GM18867 (cell line): ENCODE measurements around the gene TMOD2.

Experiments used
- ATAC-seq: cut with Tn5 transposase; IDR thresholded peaks from one replicate; pipeline ENCODE4 v1.9.1; 2021; ENCODE audit warnings: mild to moderate bottlenecking, moderate library complexity; ENCODE audit not compliant: unreplicated experiment

The TMOD2 gene

DNA sequence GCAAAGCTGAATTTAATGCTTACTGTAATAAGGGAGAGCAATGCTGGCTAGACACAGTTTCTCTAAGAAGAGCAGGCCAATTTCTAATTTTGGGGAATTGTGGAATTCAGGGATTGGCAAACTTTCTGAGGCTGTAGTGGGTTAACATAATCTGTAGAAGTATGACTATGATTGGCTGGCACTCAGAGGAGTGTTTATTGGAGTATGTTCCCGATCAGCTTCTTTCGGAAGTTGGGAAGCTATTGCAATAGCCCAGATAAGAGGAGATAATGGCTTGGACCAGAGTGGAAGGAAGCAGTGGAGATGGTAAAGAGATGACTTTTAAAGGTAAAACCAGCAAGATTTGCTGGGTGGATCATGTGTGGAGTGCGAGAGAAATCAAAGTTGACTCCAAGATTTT is 97.4 kb downstream of the TMOD2 start:
- ATAC-seq: no peak

DNA sequence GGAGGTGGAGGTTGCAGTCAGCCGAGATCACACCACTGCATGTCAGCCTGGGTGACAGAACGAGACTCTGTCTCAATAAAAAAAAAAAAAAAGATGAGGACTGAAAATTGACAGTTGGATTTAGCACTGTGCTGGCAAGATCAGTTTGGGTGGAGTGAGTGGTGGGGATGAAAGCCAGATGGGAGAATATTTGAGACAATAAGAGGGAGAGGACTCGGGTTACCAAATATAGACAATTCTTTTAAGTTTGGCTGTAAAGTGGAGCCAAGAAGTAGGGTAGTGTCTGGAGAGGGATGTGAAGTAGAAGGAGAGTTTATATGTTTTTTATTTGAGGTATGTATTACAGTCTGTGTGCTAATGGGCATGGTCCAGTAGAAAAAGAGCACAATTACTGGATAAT is 98.5 kb downstream of the TMOD2 start:
- ATAC-seq: no peak

DNA sequence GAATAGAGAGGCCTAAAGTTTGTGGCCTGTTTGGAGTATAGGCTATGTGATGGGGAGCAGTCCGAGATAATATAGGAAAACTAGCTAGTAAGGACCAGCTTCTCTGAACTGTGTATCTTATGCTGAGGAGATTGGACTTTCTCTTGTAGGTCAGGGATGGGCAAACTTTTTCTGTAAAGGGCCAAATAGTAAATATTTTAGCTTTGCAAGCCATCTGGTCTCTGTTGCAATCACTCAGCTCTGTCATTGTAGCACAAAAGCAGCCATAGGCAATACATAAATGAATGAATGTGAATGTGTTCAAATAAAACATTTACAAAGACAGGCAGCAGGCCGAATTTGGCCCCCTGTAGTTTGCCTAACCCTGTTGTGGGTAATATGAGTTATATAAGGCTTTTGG is 102.6 kb downstream of the TMOD2 start:
- no peak for ATAC-seq

DNA sequence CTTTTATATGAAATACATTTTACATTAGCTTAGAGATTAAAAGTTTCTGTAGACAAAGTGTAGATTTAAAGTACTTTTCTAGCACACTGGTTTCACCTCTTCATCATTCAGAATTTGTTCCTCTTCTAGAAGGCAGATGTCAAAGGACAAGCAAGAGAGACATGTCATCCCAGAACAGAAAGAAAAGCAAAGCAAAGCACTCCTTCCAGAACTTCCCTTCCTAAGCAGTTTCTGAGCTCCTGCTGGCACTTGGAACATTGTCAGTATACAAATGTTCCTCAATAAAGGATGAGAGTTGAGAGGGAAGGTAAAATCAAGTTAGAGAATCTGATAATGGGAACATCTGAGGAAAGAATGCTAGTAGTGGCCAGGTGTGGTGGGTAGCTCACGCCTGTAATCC is 104.2 kb downstream of the TMOD2 start:
- ATAC-seq: no peak

- ATAC-seq: no peak
Observed at GRCh38 chr15:51856714-51857380, 105.5 kb downstream of the TMOD2 start.

GRCh38 chr15:51861557-51862359 is 110.4 kb downstream of the TMOD2 start:
- no peak for ATAC-seq

- ATAC-seq: no peak
Observed at GRCh38 chr15:51863131-51863530, 111.7 kb downstream of the TMOD2 start.

DNA sequence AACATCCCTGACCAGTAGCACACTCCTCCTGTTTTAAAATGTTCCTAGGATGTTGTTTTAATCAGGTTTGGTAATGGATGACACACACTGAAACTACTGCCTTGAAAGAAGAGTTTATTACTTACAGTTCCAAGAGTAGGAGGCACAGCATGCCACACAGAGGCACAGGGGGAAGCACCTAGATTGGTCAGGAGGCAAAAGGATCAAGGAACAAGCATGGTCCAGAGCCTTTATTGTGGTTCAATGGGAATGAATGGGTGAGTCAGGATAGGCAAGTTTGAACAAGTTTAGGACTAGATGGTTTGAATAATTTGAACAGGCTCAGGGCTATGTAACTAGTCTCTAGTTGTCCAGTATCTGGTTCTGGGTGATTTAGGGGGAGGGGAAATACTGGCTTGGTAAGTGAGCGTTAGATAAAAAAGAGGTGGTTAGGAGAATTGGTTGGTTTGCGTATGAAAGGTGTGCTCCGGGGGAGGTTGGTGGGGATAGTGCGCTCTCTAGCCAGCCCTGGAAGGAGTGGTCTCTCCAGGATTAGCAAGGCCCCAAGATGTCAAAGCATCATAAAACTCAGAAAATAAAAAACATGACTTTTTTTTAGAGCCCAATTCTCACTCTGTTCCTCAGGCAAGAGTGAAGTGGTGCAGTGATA is 113.1 kb downstream of the TMOD2 start:
- ATAC-seq: no peak

- ATAC-seq: no peak
Observed at GRCh38 chr15:51865317-51865716, 113.9 kb downstream of the TMOD2 start.
